Smooth muscle cell (in vitro differentiated cells): ENCODE data around the gene DDX1. TPM values are rescaled to one million over a fixed set of nuclear protein-coding genes. Genes with fewer than 3 reads are reported as not detected.

Experiments
- DNase-seq: peaks from one replicate; lab custom pipeline; 2025; ENCODE audit not compliant: unreplicated experiment; lab: John Stamatoyannopoulos, UW
- H2AFZ ChIP-seq: fragments of 200-600 bp; sonication (generic); 2 replicates; pipeline ENCODE4 v1.6.0; 2016; ENCODE audit warnings: antibody characterized with exemption, low read depth, mild to moderate bottlenecking
- H3F3A ChIP-seq: fragments of 200-600 bp; sonication (generic); 2 replicates; pipeline ENCODE4 v1.6.0; 2017; ENCODE audit warnings: antibody characterized with exemption, low read depth
- H3K27ac ChIP-seq: fragments of 200-600 bp; sonication (generic); 2 replicates; pipeline ENCODE4 v1.5.1; 2016; ENCODE audit warnings: low read depth, mild to moderate bottlenecking
- H3K27me3 ChIP-seq: fragments of 200-600 bp; sonication (generic); 2 replicates; pipeline ENCODE4 v1.6.1; 2016; ENCODE audit warnings: low read depth, mild to moderate bottlenecking
- H3K36me3 ChIP-seq: fragments of 200-600 bp; sonication (generic); 2 replicates; pipeline ENCODE4 v1.5.1; 2016; ENCODE audit warnings: low read depth
- H3K4me1 ChIP-seq: fragments of 200-600 bp; sonication (generic); 2 replicates; pipeline ENCODE4 v1.5.1; 2016; ENCODE audit warnings: low read depth
- H3K4me2 ChIP-seq: fragments of 200-600 bp; sonication (generic); 2 replicates; pipeline ENCODE4 v1.6.0; 2016; ENCODE audit warnings: mild to moderate bottlenecking
- H3K4me3 ChIP-seq: fragments of 200-600 bp; sonication (generic); 2 replicates; pipeline ENCODE4 v1.5.1; 2016; ENCODE audit warnings: mild to moderate bottlenecking
- H3K79me2 ChIP-seq: fragments of 200-600 bp; sonication (generic); 2 replicates; pipeline ENCODE4 v1.6.0; 2016; ENCODE audit warnings: low read depth, mild to moderate bottlenecking
- H3K9ac ChIP-seq: fragments of 200-600 bp; sonication (generic); 2 replicates; pipeline ENCODE4 v1.6.0; 2016; ENCODE audit warnings: low read depth
- H3K9me3 ChIP-seq: fragments of 200-600 bp; sonication (generic); replicated peaks from 2 replicates; pipeline ENCODE4 v1.5.1; 2016; ENCODE audit warnings: low read depth
- H4K20me1 ChIP-seq: fragments of 200-600 bp; sonication (generic); 2 replicates; pipeline ENCODE4 v1.6.0; 2016; ENCODE audit warnings: low read depth
- WGBS: methylation state at CpG from one replicate; pipeline ENCODE4 v1.1.7; 2016; ENCODE audit warnings: low lambda C conversion rate; 5-methylcytosine and 5-hydroxymethylcytosine counted together
- polyA plus RNA-seq: library from polyadenylated mRNA; unstranded; fragments of >200 nt; fragmentation: Nextera tagmentation; extraction: Ambion mirVana; gene quantifications from 2 replicates; pipeline ENCODE4 v1.2.1, GENCODE V29; 2016
- total RNA-seq: library from RNA; depleted of rRNA; stranded (reverse); fragments of >200 nt; gene quantifications from 2 replicates; pipeline ENCODE4 v1.2.3, GENCODE V29; 2014
- TF ChIP-seq, protein P1 (sequence below): fragments of 200-600 bp; sonication (generic); IDR thresholded peaks from 2 replicates; pipeline ENCODE4 v1.5.1; 2017; ENCODE audit warnings: borderline replicate concordance, mild to moderate bottlenecking, antibody characterized with exemption; ENCODE audit not compliant: insufficient read depth, poor library complexity, severe bottlenecking

The DDX1 gene
- total and polyA plus RNA-seq, 2 experiments from 2014 or later = 71.3 to 78.7 TPM

DNA sequence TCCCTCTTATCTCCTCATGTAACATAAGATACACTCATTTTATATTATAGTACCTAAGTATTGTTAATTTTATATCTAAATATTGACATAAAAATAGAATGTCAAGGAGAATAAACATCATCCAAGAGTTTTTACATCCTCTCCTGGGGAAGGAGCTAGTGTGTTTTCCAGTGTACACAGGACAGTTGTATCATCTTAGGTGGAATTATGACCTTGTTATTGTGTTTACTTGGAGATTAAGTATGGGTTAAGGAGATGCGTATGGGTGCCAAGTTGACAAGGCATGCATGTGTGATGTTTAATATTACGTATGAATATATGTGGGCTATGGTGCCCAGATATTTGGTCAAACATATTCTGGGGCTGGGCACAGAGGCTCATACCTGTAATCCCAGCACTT, 11.2 kb upstream of the DDX1 start:
- 93% methylated on average over 2 of the region's 2 CpGs for WGBS
- TF ChIP-seq, protein P1, sequence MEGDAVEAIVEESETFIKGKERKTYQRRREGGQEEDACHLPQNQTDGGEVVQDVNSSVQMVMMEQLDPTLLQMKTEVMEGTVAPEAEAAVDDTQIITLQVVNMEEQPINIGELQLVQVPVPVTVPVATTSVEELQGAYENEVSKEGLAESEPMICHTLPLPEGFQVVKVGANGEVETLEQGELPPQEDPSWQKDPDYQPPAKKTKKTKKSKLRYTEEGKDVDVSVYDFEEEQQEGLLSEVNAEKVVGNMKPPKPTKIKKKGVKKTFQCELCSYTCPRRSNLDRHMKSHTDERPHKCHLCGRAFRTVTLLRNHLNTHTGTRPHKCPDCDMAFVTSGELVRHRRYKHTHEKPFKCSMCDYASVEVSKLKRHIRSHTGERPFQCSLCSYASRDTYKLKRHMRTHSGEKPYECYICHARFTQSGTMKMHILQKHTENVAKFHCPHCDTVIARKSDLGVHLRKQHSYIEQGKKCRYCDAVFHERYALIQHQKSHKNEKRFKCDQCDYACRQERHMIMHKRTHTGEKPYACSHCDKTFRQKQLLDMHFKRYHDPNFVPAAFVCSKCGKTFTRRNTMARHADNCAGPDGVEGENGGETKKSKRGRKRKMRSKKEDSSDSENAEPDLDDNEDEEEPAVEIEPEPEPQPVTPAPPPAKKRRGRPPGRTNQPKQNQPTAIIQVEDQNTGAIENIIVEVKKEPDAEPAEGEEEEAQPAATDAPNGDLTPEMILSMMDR = no peak
- Histone ChIP-seq H3K4me1 (no peaks in the 10 kb centered on the region), H3K27ac (no peak overlapping the region), H3K9me3 (no peaks in the 10 kb centered on the region), H3K36me3 (no peaks in the 10 kb centered on the region), H3K27me3 (no peaks in the 10 kb centered on the region), H4K20me1 (no peaks in the 10 kb centered on the region), H2AFZ (no peak overlapping the region), H3F3A (no peaks in the 10 kb centered on the region), H3K9ac (no peak overlapping the region), H3K4me3 (no peak overlapping the region), H3K79me2 (no peaks in the 10 kb centered on the region), H3K4me2 (no peak overlapping the region)
- no peak for DNase-seq

DNA sequence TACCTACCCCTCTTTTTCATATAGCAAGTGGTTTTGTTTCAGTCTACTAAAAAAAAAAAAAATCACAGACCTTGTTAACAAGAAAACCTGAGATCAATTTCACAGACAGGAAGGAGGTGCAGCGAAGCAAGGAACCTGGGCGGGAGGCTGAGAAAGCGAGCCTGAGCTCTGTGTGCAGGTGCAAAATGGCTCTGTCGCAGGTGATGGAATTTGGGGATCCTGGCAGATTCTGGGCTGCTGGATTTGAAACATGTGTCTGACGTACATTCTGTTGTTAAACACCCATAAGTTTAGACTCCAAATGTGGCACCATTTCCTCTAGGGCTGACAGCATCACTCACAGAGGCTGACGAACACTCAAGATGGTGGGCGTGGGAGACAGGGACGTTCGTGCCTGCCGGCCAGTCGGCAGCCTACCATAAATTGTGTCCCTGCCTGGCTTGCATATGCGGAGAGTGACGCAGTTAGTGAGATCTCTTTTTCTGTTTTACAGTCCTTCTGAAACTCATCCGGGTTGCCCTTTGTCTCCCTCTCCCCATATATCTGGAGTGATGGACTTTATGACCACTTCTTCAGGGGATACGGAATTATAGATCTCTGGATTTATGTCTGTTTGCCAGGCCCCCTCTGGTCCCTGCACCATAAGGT, 8.8 kb upstream of the DDX1 start:
- DNase-seq = no peak
- H2AFZ ChIP-seq = no peak overlapping the region
- 93% methylated on average over 15 of the region's 15 CpGs for WGBS

DNA sequence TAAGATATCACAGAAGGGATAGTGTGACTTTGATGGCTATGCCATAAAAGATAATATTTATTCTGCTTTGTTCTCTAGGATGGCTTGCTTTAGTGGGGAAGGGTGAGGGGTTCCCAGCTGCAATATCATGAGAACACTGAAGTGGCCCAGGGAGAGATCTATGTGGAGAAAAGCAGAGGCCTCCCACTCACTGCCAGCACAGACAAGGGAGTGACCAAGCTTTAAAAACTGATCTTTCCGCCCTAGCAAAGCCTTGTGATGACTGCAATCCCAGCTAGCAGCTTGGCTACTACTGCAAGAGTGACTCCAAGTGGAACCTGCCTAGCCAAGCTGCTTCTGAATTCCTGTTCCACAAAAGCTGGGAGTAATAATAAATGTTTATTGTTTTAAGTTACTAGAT, 7.8 kb upstream of the DDX1 start:
- no peak overlapping the region for H3K4me2 ChIP-seq
- no peaks in the 10 kb centered on the region for H3K27me3 ChIP-seq
- no peak overlapping the region for H2AFZ ChIP-seq
- H3K9ac ChIP-seq = no peak overlapping the region
- WGBS = 68% methylated on average over 1 of the region's 1 CpG
- no peaks in the 10 kb centered on the region for H3K9me3 ChIP-seq
- TF ChIP-seq, protein P1 = no peak
- H3K27ac ChIP-seq = no peak overlapping the region
- H3K79me2 ChIP-seq = no peaks in the 10 kb centered on the region
- no peaks in the 10 kb centered on the region for H4K20me1 ChIP-seq
- no peaks in the 10 kb centered on the region for H3K36me3 ChIP-seq
- H3F3A ChIP-seq = no peaks in the 10 kb centered on the region
- no peaks in the 10 kb centered on the region for H3K4me1 ChIP-seq
- no peak for DNase-seq
- no peak overlapping the region for H3K4me3 ChIP-seq

More for the DNA sequence above, 8.8 kb upstream of the DDX1 start:
- no peak overlapping the region for H3K4me3 ChIP-seq
- no peaks in the 10 kb centered on the region for H3F3A ChIP-seq
- no peaks in the 10 kb centered on the region for H3K27me3 ChIP-seq
- H3K9me3 ChIP-seq = no peaks in the 10 kb centered on the region
- H3K36me3 ChIP-seq = no peaks in the 10 kb centered on the region
- no peaks in the 10 kb centered on the region for H3K79me2 ChIP-seq
- no peak overlapping the region for H3K9ac ChIP-seq
- H3K4me1 ChIP-seq = no peaks in the 10 kb centered on the region
- H3K27ac ChIP-seq = no peak overlapping the region
- no peaks in the 10 kb centered on the region for H4K20me1 ChIP-seq
- H3K4me2 ChIP-seq = no peak overlapping the region
- TF ChIP-seq, protein P1 = no peak

DNA sequence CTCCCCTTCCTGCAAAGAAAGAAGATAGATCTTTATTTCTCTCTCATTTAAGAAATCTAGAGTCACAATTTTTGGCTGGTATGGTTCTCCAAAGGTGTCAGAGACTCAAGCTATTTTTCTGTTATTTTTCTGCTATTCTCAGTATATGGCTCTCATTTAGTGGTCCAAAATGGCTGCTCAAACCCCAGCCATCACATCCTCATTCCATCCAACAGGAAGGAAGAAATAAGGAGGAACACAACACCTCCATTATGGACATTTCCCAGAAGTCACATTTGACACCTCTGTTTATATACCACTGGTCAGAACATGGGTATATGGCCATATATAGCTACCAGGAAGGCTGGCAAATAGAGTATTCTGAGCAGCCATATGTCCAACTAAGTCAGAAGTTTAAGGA, 7.4 kb upstream of the DDX1 start:
- no peaks in the 10 kb centered on the region for H3K79me2 ChIP-seq
- no peaks in the 10 kb centered on the region for H3K36me3 ChIP-seq
- H3K9ac ChIP-seq = no peak overlapping the region
- H3K27ac ChIP-seq = no peak overlapping the region
- H3K4me3 ChIP-seq = no peak overlapping the region
- TF ChIP-seq, protein P1 = no peak
- no peaks in the 10 kb centered on the region for H3F3A ChIP-seq
- no peak overlapping the region for H2AFZ ChIP-seq
- H3K4me1 ChIP-seq = no peaks in the 10 kb centered on the region
- no peaks in the 10 kb centered on the region for H3K27me3 ChIP-seq
- no peak overlapping the region for H3K4me2 ChIP-seq
- H4K20me1 ChIP-seq = no peaks in the 10 kb centered on the region
- DNase-seq = no peak
- no peaks in the 10 kb centered on the region for H3K9me3 ChIP-seq
